Dermis microvascular lymphatic vessel endothelial cell (primary cell): ENCODE data around the gene SLC28A1. TPM values are rescaled to one million over a fixed set of nuclear protein-coding genes. Genes with fewer than 3 reads are reported as not detected.

Source experiments
- DNase-seq, 2 donors: peaks; one replicate each; pipeline versions ENCODE4 v3.0.0 to v3.0.0-alpha.2; 2010; ENCODE audit warnings: low read depth in 2 of 2
- total RNA-seq: library from RNA; depleted of rRNA; stranded (reverse); fragments of >200 nt; gene quantifications from 2 replicates; pipeline ENCODE4 v1.2.1, GENCODE V29; 2014

Gene SLC28A1
- total RNA-seq, 1 donor from 2014 or later, result not detected

GRCh38 chr15:84885801-84886200, 1.3 kb downstream of the SLC28A1 start:
- DNase-seq, result no peak

DNA sequence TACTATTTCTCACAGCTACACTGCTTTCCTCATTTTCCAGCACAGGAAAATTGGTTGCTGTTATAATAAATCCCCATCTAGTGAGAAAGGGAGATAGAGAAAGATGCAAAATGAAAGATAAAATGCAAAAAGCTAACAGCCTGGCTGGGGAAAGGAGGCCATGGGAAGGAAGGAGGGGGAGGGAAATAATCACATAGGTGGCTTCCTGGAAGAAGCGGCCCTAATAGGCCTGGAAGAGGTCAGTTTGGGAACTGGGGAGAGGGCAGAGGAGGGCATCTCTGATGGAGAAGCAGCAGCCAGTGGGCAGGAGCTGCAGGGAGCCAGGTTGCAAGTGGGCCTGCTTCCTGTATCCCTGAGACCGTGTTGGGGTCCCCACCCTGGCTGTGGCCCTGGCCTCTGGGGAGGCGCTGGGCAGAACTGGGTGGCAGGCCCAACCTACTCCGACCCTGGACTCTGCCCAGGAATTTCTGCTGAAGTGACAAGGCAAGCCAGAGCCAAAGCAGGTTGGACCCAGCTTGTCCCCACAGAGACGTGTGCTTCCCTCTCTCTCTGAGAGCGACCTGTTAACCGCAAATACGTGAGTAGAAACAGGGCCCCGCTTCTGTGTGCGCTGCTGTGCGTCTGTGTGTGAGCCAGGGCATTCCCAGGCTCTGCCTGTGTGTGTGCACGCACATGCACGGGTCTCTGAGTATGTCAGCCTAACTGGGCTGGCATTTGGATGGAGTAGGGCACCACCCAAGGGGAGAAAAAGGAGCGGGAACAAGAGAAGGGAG, 1.9 kb downstream of the SLC28A1 start:
- DNase-seq, result no peak

DNA sequence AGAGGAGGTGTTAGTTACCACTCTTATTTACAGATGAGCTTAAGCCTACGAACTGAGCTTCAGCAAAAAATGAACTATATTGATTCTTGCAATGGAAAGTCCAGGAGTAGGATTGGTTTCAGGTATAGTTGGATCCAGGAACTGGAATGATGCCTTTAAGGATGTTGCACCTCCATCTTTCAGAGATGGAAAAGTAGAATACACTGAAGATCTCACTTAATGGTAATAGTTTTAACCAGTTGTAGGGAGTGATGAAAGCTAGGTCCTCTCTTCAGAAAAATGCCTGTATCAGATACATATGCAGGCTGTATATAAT, 2.5 kb downstream of the SLC28A1 start:
- no peak for DNase-seq

DNA sequence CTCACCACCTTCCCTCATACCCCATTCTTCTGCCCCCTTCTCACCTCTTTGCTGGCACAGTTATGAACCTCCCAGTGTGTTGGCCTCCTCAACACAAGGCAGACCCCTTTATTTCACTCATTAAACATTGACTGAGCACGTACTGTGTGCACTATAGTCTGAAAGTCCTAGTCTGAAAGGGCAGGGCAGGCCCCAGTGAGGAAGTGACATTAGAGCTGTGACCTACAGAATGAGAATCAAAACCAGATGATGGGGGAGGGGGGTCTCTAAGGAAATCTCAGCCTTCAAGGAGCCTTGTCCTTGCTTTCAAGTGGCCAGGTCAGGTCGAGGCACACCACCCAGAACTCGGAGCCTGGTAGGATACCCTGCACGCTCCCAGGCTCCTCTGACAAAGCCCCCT, 3.5 kb downstream of the SLC28A1 start:
- no peak for DNase-seq

DNA sequence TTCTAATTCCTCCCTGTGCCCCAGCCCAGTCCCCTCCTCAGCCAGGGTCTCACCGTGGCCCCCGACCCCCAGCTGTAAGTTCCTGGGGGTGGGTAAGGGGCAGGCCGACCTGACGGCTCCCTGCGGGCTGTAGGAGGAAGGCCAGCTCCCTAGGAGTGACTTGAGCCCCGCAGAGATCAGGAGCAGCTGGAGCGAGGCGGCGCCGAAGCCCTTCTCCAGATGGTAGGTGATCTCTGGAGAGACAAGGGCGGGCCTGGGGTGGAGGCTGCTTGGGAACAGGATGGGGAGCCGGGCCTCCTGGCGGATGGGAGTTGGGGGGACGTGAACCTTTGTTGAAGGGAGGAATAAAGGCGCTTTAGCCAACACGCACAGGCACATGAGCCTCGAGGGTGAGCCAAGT, 4.2 kb downstream of the SLC28A1 start:
- DNase-seq, result no peak

DNA sequence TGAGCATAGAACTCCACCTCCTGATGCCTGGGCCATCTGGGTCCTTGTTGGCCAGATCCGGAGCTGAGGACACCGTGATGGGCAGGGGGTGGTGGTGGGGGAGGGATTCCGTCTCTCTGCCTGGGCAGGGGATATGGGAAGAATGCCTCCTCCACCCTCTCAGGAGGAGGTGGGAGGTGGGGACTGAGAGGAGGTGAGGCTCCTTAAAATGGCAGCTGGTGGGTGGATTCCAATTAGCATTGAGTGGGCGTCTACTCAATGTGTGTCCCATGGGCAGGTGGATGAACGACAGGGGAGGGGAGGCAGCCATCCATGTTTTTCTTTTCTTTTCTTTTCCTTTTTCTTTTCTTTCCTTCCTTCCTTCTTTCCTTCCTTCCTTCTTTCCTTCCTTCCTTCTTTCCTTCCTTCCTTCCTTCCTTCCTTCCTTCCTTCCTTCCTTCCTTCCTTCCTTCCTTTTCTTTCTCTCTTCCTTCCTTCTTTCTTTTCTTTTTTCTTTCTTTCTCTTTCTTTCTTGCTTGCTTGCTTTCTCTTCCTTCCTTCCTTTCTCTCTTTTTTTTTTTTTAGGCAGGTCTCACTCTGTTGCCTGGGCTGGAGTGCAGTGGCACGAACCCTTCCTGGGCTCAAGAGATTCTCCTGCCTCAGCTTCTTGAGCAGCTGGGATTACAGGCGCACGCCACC, 5.0 kb downstream of the SLC28A1 start:
- DNase-seq, result no peak

GRCh38 chr15:84889991-84890669, 5.7 kb downstream of the SLC28A1 start:
- DNase-seq, result no peak

GRCh38 chr15:84890670-84891162, 6.3 kb downstream of the SLC28A1 start:
- no peak for DNase-seq

DNA sequence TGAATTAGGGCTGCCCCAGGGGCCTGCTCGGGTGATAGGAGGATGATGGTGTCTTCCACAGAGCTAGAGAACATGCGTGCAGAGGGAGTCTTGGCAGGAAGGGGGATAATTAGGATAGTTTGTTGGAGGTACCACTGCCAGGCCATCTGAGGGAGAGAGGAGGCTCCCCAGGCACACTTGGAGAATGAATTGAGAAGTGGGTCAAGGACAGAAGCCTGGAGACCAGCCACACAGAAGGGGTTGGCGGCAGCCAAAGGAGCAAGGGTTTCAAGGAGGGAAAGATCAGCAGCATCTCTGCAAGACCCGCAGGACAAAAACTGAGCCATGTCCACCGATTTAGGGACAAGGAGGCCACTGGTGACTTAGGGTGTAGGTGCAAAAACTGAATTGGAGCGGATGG, 6.9 kb downstream of the SLC28A1 start:
- no peak for DNase-seq

DNA sequence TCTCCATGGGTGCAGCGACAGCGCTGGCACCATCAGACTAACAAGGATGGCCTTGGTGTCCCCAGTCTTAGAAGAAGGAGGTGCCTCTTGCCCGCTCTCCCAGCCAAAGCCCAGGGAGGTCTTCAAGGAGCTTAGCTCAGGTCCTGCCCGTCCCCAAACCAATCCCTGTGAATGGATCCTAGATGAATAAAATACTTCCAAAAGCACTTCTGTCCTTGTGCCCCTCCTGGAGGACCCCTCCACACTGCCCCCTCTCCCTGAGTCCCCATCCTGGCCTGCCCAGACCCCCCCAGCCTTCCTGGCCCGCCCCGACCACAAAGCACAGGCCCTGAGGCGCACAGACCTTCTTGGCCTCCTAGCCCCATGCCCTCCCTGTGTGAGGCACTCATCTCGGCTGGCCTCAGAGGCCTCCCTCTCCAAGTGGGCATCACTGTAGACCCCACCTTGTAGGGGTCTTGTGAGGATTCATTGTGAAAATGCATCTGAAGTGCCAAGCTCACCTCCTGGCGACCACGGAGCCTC, 8.4 kb downstream of the SLC28A1 start:
- no peak for DNase-seq

DNA sequence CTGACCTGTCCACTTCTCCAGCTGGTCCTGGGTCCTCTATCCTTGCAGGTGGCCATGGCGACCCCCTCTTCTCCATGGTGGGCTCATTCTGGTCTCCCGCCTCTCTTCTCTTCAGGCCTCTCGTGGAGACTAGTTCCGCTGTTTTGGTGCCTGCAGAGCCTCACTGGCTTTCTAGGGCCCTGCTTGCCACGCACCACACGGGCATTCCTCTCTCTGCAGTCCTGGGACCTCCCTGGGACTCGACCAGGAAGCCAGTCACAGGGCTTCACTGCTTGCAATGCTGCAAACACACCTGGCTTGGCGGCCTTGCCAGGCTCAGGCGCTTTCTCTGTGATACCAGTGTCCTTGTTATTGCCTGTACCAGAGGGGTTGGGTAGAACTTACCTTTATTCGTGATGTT, 9.1 kb downstream of the SLC28A1 start:
- DNase-seq, result no peak

GRCh38 chr15:84894736-84895425, 10.4 kb downstream of the SLC28A1 start:
- no peak for DNase-seq

- DNase-seq, result no peak
Observed at GRCh38 chr15:84898761-84899160, 14.3 kb downstream of the SLC28A1 start.

DNA sequence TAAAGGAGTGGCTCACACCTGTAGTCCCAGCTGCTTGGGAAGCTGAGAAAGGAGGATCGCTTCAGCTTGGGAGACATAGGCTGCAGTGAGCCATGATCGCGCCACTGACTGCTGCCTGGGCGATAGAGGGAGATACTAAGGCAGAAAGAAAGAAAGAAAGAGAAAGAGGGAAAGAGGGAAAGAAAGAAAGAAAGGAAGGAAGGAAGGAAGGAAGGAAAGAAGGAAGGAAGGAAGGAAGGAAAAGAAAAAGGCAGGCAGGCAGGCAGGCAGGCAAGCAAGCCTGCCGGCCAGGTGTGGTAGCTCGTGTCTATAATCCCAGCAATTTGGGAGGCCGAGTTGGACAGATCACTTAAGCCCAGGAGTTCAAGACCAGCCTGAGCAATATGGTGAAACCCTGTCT, 15.3 kb downstream of the SLC28A1 start:
- no peak for DNase-seq

DNA sequence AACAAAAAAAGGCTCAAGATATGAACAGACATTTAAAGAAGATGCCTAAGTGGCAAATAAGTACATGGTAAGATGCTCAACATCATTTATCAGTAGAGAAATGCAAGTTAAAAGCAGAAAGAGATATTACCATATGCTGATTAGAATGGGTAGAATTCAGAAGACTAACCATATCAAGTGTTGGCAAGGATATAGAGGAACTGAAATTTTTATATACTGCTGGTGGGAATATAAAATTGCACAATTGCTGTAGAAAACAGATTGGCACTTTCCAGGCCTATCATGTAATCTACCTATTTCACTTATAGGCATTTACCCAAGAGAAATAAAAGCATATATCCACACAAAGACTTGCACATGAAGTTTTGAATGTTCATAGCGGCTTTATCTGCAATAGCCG, 17.1 kb downstream of the SLC28A1 start:
- no peak for DNase-seq

GRCh38 chr15:84903751-84904150, 19.3 kb downstream of the SLC28A1 start:
- DNase-seq, result no peak

- DNase-seq, result no peak
Observed at GRCh38 chr15:84904419-84904818, 20.0 kb downstream of the SLC28A1 start.

GRCh38 chr15:84905016-84905916, 20.8 kb downstream of the SLC28A1 start:
- no peak for DNase-seq

GRCh38 chr15:84907731-84908130, 23.3 kb downstream of the SLC28A1 start:
- no peak for DNase-seq

GRCh38 chr15:84908564-84908963, 24.1 kb downstream of the SLC28A1 start:
- no peak for DNase-seq

GRCh38 chr15:84909029-84909428, 24.6 kb downstream of the SLC28A1 start:
- no peak for DNase-seq
